Neural progenitor cell (in vitro differentiated cells): ENCODE measurements around the gene ATP2B3.

Source experiments
- CTCF ChIP-seq: fragments of 200-600 bp; sonication (generic); IDR thresholded peaks from 2 replicates; pipeline ENCODE4 v1.5.1; 2017; ENCODE audit warnings: antibody characterized with exemption, mild to moderate bottlenecking
- EZH2 ChIP-seq: fragments of 200-600 bp; sonication (generic); IDR thresholded peaks from 2 replicates; pipeline ENCODE4 v1.6.1; 2017; ENCODE audit warnings: antibody characterized with exemption, mild to moderate bottlenecking, moderate library complexity
- EZH2phosphoT487 ChIP-seq: fragments of 200-600 bp; sonication (generic); IDR thresholded peaks from 2 replicates; pipeline ENCODE4 v1.6.1; 2017; ENCODE audit warnings: antibody characterized with exemption

GRCh38 chrX:153564047-153564606 lies 46.7 kb downstream of the ATP2B3 start:
- TF ChIP-seq CTCF (no peak), EZH2 (no peak), EZH2phosphoT487 (no peak)
